ENCODE results near the gene SENP3.

GRCh38 chr17:7569571-7569970, 7.9 kb downstream of the SENP3 start:
- no peak for TF ChIP-seq CTCF (conservative IDR thresholded peaks at IDR 0.05; ENCODE audit: low read length)
- no peak for TF ChIP-seq EZH2phosphoT487 (IDR thresholded peaks at IDR 0.05; ENCODE audit: borderline replicate concordance, low read depth, low read length)
